ENCODE results near the gene GRID2.

GRCh38 chr4:92992758-92993157 is 689.0 kb downstream of the GRID2 start:
- no peak for TF ChIP-seq POLR2A (IDR thresholded peaks at IDR 0.05)
- TF ChIP-seq, protein P1, sequence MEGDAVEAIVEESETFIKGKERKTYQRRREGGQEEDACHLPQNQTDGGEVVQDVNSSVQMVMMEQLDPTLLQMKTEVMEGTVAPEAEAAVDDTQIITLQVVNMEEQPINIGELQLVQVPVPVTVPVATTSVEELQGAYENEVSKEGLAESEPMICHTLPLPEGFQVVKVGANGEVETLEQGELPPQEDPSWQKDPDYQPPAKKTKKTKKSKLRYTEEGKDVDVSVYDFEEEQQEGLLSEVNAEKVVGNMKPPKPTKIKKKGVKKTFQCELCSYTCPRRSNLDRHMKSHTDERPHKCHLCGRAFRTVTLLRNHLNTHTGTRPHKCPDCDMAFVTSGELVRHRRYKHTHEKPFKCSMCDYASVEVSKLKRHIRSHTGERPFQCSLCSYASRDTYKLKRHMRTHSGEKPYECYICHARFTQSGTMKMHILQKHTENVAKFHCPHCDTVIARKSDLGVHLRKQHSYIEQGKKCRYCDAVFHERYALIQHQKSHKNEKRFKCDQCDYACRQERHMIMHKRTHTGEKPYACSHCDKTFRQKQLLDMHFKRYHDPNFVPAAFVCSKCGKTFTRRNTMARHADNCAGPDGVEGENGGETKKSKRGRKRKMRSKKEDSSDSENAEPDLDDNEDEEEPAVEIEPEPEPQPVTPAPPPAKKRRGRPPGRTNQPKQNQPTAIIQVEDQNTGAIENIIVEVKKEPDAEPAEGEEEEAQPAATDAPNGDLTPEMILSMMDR (IDR thresholded peaks at IDR 0.05): no peak
- no peak for TF ChIP-seq EP300 (IDR thresholded peaks at IDR 0.05)

All from tibial nerve (tissue), 4 donors.